ENCODE measurements around the gene FCHSD2.
A peak's percentile ranks its signal among the peaks of the same experiment; 100 is the strongest.

Gene FCHSD2

DNA sequence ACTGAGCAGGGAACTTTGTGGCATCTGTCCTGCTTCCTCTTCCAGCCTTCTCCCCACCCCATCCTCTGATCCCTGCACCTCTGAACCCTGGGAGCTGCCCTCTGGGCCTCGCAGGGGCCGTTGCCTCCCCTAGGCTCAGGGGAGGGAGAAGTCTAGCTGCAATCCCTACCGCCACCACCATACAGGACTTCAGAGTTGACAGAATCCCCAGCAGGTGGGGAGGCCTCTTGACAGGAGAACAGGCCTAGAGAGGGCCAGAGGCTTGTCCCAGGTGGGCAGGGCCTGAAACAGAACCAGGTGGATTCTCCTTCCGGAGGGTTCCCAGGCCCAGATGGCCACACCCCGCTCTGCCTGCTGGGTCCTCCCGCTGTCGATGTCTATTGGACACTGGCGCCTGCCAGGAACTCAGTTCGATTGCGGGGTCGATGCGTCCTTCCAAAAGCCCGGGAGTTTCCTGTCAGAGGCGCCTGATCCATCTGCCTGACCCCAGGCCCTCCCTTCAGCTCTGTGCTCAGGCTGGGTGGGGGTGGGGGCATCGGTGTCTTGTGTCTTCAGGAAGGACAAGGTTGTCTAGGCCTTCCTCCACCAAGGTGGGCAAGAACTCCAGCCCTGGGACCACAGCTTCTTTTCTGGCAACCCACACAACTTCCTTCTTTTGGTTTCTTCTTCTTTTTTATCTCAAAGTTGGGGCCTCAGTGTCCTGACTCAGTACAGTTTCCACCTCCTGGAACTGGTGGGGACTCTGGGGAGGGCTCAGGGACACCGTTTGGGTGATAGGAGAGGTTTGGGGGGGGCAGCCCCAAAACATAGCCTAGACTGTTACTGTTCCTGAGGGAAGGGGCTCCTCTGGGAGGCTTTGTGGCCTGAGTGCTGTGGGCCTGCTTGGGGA lies 354.7 kb downstream of the FCHSD2 start:
- POLR2A ChIA-PET: interaction anchor here (0.6 kb wide), 2 partner anchors 8 to 26 kb away, joined by 4 read pairs; no protein-coding TSS in a partner anchor
- TF ChIP-seq, protein P1, sequence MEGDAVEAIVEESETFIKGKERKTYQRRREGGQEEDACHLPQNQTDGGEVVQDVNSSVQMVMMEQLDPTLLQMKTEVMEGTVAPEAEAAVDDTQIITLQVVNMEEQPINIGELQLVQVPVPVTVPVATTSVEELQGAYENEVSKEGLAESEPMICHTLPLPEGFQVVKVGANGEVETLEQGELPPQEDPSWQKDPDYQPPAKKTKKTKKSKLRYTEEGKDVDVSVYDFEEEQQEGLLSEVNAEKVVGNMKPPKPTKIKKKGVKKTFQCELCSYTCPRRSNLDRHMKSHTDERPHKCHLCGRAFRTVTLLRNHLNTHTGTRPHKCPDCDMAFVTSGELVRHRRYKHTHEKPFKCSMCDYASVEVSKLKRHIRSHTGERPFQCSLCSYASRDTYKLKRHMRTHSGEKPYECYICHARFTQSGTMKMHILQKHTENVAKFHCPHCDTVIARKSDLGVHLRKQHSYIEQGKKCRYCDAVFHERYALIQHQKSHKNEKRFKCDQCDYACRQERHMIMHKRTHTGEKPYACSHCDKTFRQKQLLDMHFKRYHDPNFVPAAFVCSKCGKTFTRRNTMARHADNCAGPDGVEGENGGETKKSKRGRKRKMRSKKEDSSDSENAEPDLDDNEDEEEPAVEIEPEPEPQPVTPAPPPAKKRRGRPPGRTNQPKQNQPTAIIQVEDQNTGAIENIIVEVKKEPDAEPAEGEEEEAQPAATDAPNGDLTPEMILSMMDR (IDR thresholded peaks at IDR 0.05; ENCODE audit: control extremely low read depth, extremely low read depth, low read depth, missing control alignments): no peak
- DNase-seq (ENCODE audit: extremely low spot score): peak; percentile 78
- CTCF ChIA-PET: interaction anchor here (0.9 to 2.9 kb wide), 14 partner anchors 11 to 391 kb away, joined by 3 to 31 read pairs (median 4); no protein-coding TSS in a partner anchor

All from GM10248 (cell line).